Measurements from ENCODE around the gene TGIF1.

DNA sequence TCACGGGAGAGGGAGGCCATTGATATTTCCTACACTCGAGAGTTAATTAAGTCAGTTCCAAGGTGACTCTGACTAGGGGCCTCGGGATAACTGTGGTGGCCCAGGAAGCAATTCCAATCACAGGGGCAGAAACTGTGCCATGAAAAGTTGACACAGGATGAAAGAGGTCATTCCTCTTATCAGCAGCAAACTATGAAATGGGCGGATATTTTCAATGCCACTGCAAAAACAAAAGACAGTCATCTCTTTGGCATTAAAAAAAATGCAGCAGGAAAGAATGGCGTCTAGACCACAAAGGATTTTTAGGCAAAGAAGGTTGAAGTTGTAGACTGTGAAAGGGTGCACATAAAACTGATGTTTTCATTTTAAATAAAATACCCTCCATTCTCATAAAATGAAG, 50.0 kb downstream of the TGIF1 start:
- TF ChIP-seq, protein P1, sequence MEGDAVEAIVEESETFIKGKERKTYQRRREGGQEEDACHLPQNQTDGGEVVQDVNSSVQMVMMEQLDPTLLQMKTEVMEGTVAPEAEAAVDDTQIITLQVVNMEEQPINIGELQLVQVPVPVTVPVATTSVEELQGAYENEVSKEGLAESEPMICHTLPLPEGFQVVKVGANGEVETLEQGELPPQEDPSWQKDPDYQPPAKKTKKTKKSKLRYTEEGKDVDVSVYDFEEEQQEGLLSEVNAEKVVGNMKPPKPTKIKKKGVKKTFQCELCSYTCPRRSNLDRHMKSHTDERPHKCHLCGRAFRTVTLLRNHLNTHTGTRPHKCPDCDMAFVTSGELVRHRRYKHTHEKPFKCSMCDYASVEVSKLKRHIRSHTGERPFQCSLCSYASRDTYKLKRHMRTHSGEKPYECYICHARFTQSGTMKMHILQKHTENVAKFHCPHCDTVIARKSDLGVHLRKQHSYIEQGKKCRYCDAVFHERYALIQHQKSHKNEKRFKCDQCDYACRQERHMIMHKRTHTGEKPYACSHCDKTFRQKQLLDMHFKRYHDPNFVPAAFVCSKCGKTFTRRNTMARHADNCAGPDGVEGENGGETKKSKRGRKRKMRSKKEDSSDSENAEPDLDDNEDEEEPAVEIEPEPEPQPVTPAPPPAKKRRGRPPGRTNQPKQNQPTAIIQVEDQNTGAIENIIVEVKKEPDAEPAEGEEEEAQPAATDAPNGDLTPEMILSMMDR (IDR thresholded peaks at IDR 0.05): no peak
- TF ChIP-seq EZH2 (IDR thresholded peaks at IDR 0.05; ENCODE audit: borderline replicate concordance, insufficient read depth, low read depth, low read length, poor library complexity, severe bottlenecking): no peak
